Sigmoid colon (tissue), 4 donors: ENCODE data around the gene TRAF3.

Source experiments
- EP300 ChIP-seq, 4 donors: sonication (generic); formaldehyde crosslinking; IDR thresholded peaks; one replicate each; pipeline ENCODE4 v1.6.1; 2017; ENCODE audit warnings: antibody characterized with exemption in 4 of 4
- POLR2A ChIP-seq, 2 donors: fragments of 450-650 bp; IDR thresholded peaks; one replicate each; pipeline ENCODE4 v1.6.1; 2016; ENCODE audit warnings: antibody characterized with exemption in 2 of 2, mild to moderate bottlenecking in 2 of 2, moderate library complexity in 2 of 2
- POLR2AphosphoS5 ChIP-seq, 4 donors: sonication (generic); formaldehyde crosslinking; IDR thresholded peaks; one replicate each; pipeline ENCODE4 v1.6.1; 2017; ENCODE audit warnings: antibody characterized with exemption in 4 of 4
- TF ChIP-seq, protein P1 (sequence below), 4 experiments: fragments of 450-650 bp in 3 of 4; fragments of 200-600 bp in 1 of 4; IDR thresholded peaks; one replicate each; pipeline ENCODE4 v1.5.1; 2016 to 2019; ENCODE audit warnings: antibody characterized with exemption in 4 of 4, mild to moderate bottlenecking in 3 of 4, moderate library complexity in 2 of 4

DNA sequence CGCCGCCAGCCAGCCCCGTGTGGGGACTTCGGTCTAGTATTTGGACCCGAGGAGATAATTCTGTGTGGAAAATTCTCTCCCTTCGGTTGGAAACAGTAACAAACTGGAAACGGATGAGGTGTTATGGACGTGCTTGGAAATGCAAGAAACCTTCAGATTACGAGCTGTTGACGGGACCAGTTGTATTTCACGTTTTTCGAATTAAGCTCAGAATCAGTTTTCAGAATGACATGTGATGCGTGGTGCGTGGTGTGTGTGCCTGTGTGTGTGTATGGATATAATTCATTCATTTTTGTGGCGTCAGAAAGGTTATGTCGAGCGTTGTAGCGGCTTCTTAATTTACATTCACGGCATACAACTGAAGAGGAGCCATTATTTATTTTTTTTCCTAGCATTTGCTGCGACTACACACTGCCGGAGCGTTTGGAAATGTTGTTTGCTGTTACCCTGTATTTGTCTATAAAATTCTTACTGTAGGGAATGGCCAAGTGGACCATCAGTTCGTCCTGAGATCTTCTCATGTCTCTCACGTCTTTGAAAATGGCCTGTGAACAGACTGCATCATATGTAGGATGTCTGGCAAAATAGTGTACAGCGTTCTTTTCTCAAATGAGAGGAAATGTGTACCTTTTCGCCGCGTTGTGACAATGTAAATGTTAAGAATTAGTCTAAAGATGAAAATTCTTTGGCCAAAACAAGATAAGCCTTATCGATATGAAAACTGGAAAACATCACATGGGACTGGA is 1.3 kb downstream of the TRAF3 start:
- TF ChIP-seq POLR2A (IDR thresholded peaks at IDR 0.05) (no peak), EP300 (IDR thresholded peaks at IDR 0.05) (no peak), POLR2AphosphoS5 (IDR thresholded peaks at IDR 0.05) (no peak)
- TF ChIP-seq, protein P1, sequence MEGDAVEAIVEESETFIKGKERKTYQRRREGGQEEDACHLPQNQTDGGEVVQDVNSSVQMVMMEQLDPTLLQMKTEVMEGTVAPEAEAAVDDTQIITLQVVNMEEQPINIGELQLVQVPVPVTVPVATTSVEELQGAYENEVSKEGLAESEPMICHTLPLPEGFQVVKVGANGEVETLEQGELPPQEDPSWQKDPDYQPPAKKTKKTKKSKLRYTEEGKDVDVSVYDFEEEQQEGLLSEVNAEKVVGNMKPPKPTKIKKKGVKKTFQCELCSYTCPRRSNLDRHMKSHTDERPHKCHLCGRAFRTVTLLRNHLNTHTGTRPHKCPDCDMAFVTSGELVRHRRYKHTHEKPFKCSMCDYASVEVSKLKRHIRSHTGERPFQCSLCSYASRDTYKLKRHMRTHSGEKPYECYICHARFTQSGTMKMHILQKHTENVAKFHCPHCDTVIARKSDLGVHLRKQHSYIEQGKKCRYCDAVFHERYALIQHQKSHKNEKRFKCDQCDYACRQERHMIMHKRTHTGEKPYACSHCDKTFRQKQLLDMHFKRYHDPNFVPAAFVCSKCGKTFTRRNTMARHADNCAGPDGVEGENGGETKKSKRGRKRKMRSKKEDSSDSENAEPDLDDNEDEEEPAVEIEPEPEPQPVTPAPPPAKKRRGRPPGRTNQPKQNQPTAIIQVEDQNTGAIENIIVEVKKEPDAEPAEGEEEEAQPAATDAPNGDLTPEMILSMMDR (IDR thresholded peaks at IDR 0.05), result no peak
